ENCODE data around the gene SHMT2. TPM values are rescaled to one million over a fixed set of nuclear protein-coding genes. Genes with fewer than 3 reads are reported as not detected.

SHMT2 gene
- total and polyA plus RNA-seq, 2 of the 4 experiments (the other 2 are of a cell fraction): 266 to 364 TPM

DNA sequence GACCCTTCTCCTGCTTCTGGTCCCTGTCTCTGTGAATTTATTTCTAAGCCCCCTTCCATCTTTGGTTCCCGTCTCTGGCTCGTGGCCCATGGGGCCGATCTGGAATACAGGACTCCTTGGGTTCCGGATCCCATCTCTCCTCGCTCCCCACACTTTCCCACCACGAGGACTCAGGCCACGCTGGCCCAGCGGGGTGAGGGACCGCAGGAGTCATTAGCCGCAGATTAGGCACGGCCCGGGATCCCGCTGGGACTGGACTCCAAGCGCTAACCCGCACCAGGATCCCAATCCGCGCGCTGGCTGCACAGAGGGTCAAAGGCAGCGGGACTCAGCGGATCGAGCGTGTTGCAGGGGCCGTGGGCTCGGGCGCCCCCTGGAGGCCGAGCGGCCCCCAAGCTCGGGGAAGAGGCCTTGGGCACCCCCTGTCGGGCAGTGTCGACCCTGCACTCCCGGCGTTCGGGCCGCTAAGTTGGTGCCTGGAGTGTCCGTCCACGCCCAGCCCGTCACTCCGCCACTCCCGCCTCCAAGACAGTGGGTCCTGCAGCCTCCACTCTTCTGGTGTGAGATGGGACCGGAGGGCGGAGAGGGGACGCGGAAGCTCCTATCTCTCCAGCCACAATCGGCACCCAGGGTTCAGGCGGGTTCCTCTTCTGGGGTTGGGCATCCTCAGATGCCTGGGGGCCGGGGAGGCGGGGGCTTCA lies 9.5 kb downstream of the SHMT2 start:
- DNase-seq (peak; percentile 82), ATAC-seq (ENCODE audit: low read depth) (peak; percentile 82)
- no peak overlapping the region for H2BK5ac ChIP-seq (ENCODE audit: low read depth, low read length, poor library complexity, severe bottlenecking)
- in situ Hi-C loops (cut with MboI; ENCODE audit: low sequenced_read_pairs): no loop called here
- H3K4me2 ChIP-seq (ENCODE audit: low read depth, low read length): peak overlapping the region; percentile 92
- WGBS, 2 experiments (ENCODE audit: extremely low coverage in 2 of 2, insufficient read length in 1 of 2): 17% methylated on average over 6 of the region's 47 CpGs; no CpG with 5 or more reads in 1 of the 2 experiments
- H3K9me3 ChIP-seq (ENCODE audit: control insufficient read depth, insufficient read depth, low read length): no peaks in the 10 kb centered on the region
- intact Hi-C loops (cut with micrococcal nuclease): loop anchor here (1.0 to 5.0 kb wide), 2 partner anchors 26 to 172 kb away; no protein-coding TSS in a partner anchor
- peak overlapping the region; percentile 55 for H3K4me3 ChIP-seq (ENCODE audit: insufficient read depth, low read depth, low read length)
- H2AK9ac ChIP-seq (replicated peaks; ENCODE audit: low read depth, low read length, poor library complexity): peak overlapping the region; percentile 96
- H2BK20ac ChIP-seq (ENCODE audit: low read depth, low read length): no peak overlapping the region
- peak overlapping the region; percentile 69; the same call in 1 of the 2 replicates for H3K56ac ChIP-seq (ENCODE audit: extremely low read depth, insufficient read depth, low read length)
- no peak overlapping the region for H3K23ac ChIP-seq (ENCODE audit: low read depth, low read length)
- H2AFZ ChIP-seq (replicated peaks; ENCODE audit: low read length, poor library complexity): peak overlapping the region; percentile 92
- CTCF ChIA-PET: interaction anchor here (0.6 to 5.8 kb wide), 5 partner anchors 9 to 152 kb away, joined by 3 to 47 read pairs (median 5); partner anchors contain the start of gene SHMT2
- H2AK5ac ChIP-seq (ENCODE audit: low read depth, low read length): peak overlapping the region; percentile 93; the same call in 1 of the 2 replicates
- peaks cover 6% of the 10 kb centered on the region; the same call in 1 of the 2 replicates for H3K27me3 ChIP-seq (ENCODE audit: control insufficient read depth, insufficient read depth, low read length)
- H3K9ac ChIP-seq (ENCODE audit: low read depth, low read length): peak overlapping the region; percentile 93
- no peak overlapping the region; the same call in 1 of the 2 replicates for H3K18ac ChIP-seq (ENCODE audit: low read depth, low read length)
- H2BK120ac ChIP-seq (ENCODE audit: low read depth, low read length): no peak overlapping the region
- TF ChIP-seq FOS (IDR thresholded peaks at IDR 0.05; ENCODE audit: low read depth, low read length) (no peak), RAD21 (IDR thresholded peaks at IDR 0.05; ENCODE audit: low read length) (peak; percentile 91), MAFK (IDR thresholded peaks at IDR 0.05; ENCODE audit: low read depth, low read length) (peak; percentile 29; the same call in 1 of the 2 replicates), RCOR1 (IDR thresholded peaks at IDR 0.05; ENCODE audit: insufficient replicate concordance, low read length) (no peak), MAZ (IDR thresholded peaks at IDR 0.05; ENCODE audit: borderline replicate concordance, low read depth, low read length) (peak; percentile 62; the same call in 1 of the 2 replicates), RFX5 (IDR thresholded peaks at IDR 0.05; ENCODE audit: low read depth, low read length) (no peak; the same call in 1 of the 2 replicates), CEBPB (IDR thresholded peaks at IDR 0.05; ENCODE audit: low read depth, low read length) (no peak), SMC3 (IDR thresholded peaks at IDR 0.05; ENCODE audit: low read depth, low read length) (peak; percentile 93), MXI1 (IDR thresholded peaks at IDR 0.05; ENCODE audit: borderline replicate concordance, low read depth, low read length) (0 out of 2 replicates have a peak, but pooled peaks have one; percentile 47)
- TF ChIP-seq, protein P1, sequence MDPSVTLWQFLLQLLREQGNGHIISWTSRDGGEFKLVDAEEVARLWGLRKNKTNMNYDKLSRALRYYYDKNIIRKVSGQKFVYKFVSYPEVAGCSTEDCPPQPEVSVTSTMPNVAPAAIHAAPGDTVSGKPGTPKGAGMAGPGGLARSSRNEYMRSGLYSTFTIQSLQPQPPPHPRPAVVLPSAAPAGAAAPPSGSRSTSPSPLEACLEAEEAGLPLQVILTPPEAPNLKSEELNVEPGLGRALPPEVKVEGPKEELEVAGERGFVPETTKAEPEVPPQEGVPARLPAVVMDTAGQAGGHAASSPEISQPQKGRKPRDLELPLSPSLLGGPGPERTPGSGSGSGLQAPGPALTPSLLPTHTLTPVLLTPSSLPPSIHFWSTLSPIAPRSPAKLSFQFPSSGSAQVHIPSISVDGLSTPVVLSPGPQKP (IDR thresholded peaks at IDR 0.05; ENCODE audit: borderline replicate concordance, low read depth, low read length): no peak
- TF ChIP-seq, protein P2, sequence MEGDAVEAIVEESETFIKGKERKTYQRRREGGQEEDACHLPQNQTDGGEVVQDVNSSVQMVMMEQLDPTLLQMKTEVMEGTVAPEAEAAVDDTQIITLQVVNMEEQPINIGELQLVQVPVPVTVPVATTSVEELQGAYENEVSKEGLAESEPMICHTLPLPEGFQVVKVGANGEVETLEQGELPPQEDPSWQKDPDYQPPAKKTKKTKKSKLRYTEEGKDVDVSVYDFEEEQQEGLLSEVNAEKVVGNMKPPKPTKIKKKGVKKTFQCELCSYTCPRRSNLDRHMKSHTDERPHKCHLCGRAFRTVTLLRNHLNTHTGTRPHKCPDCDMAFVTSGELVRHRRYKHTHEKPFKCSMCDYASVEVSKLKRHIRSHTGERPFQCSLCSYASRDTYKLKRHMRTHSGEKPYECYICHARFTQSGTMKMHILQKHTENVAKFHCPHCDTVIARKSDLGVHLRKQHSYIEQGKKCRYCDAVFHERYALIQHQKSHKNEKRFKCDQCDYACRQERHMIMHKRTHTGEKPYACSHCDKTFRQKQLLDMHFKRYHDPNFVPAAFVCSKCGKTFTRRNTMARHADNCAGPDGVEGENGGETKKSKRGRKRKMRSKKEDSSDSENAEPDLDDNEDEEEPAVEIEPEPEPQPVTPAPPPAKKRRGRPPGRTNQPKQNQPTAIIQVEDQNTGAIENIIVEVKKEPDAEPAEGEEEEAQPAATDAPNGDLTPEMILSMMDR (conservative IDR thresholded peaks at IDR 0.05; ENCODE audit: low read depth, low read length): peak; percentile 100
- no peak overlapping the region; the same call in 2 of the 3 replicates for H2BK15ac ChIP-seq (ENCODE audit: low read depth, low read length)
- H3K9me1 ChIP-seq (ENCODE audit: insufficient read depth, low read length): peaks cover 7% of the 10 kb centered on the region; the same call in 1 of the 2 replicates
- H4K5ac ChIP-seq (ENCODE audit: low read depth, low read length): no peak overlapping the region; the same call in 1 of the 2 replicates
- H3K27ac ChIP-seq (ENCODE audit: insufficient read depth, low read length): peak overlapping the region; percentile 73
- peak overlapping the region; percentile 98 for H3K4ac ChIP-seq (ENCODE audit: low read depth, low read length)
- BruUV-seq (replicated peaks): no TSS peak
- peak overlapping the region; percentile 94 for H3K14ac ChIP-seq (replicated peaks; ENCODE audit: low read depth, low read length)
- H3K79me1 ChIP-seq (ENCODE audit: low read depth in 1 of 2, low read length in 2 of 2): peaks cover 0 to 13% of the 10 kb centered on the region in 2 experiments; a peak in 3 of 4 replicates
- H3K36me3 ChIP-seq (ENCODE audit: control insufficient read depth, insufficient read depth, low read length): peaks cover 12% of the 10 kb centered on the region
- POLR2A ChIA-PET (ENCODE audit: unreplicated experiment): interaction anchor here (0.5 to 1.9 kb wide), 2 partner anchors 9 to 38 kb away, joined by 7 to 8 read pairs; partner anchors contain the start of gene SHMT2
- H4K20me1 ChIP-seq (ENCODE audit: insufficient read depth, low read length): peaks cover 38% of the 10 kb centered on the region; the same call in 1 of the 2 replicates
- peak overlapping the region; percentile 94 to 95; a peak in 2 of 4 replicates for H4K8ac ChIP-seq (ENCODE audit: low read depth in 2 of 2, low read length in 2 of 2)
- dilution Hi-C loops (cut with HindIII; ENCODE audit: low sequenced_read_pairs, unreplicated experiment): no loop called here
- peaks cover 17% of the 10 kb centered on the region for H3K4me1 ChIP-seq (ENCODE audit: control insufficient read depth, insufficient read depth, low read length)
- H4K91ac ChIP-seq (ENCODE audit: insufficient read depth, low read depth, low read length): peak overlapping the region; percentile 94

Data from IMR-90 (cell line).